Uterus (tissue), 4 donors: ENCODE results near the gene TP53I3. TPM values are rescaled to one million over a fixed set of nuclear protein-coding genes. Genes with fewer than 3 reads are reported as not detected.
A peak's percentile ranks its signal among the peaks of the same experiment; 100 is the strongest.

Experiments used
- DNase-seq, 2 donors: peaks; one replicate each; pipeline ENCODE4 v3.0.0-alpha.2; 2019 to 2020
- H3K27ac ChIP-seq, 2 donors: fragments of 200-600 bp; sonication (generic); 1 replicate in 1 of 2; 2 replicates in 1 of 2; pipeline ENCODE4 v1.5.1; 2016 to 2018
- H3K27me3 ChIP-seq, 2 donors: fragments of 200-600 bp; sonication (generic); one replicate each; pipeline ENCODE4 v1.5.1; 2018 to 2019; ENCODE audit warnings: control low read depth in 1 of 2
- H3K36me3 ChIP-seq, 2 donors: fragments of 200-600 bp; sonication (generic); one replicate each; pipeline ENCODE4 v1.5.1; 2019; ENCODE audit warnings: control low read depth in 1 of 2
- H3K4me1 ChIP-seq, 2 donors: fragments of 200-600 bp; sonication (generic); one replicate each; pipeline ENCODE4 v1.5.1; 2018 to 2019; ENCODE audit warnings: control low read depth in 1 of 2
- H3K4me3 ChIP-seq, 2 donors: fragments of 200-600 bp; sonication (generic); 1 replicate in 1 of 2; 2 replicates in 1 of 2; pipeline ENCODE4 v1.5.1; 2018 to 2019; ENCODE audit warnings: mild to moderate bottlenecking in 1 of 2
- H3K9me3 ChIP-seq, 2 donors: fragments of 200-600 bp; sonication (generic); one replicate each; pipeline ENCODE4 v1.5.1; 2019; ENCODE audit warnings: control low read depth in 1 of 2
- POLR2A ChIP-seq, 2 donors: fragments of 450-650 bp; IDR thresholded peaks; one replicate each; pipeline ENCODE4 v1.6.1; 2016; ENCODE audit warnings: antibody characterized with exemption in 2 of 2, mild to moderate bottlenecking in 1 of 2, moderate library complexity in 1 of 2
- intact Hi-C: fragments of 100-400 bp; cut with DNase I; formaldehyde crosslinking; loops from one replicate; pipeline ENCODE4 v1.15.1; 2023; ENCODE audit warnings: low total_unique reads
- total RNA-seq, 4 donors: library from RNA; depleted of rRNA in 3 of 4; stranded (reverse); fragments of >200 nt in 3 of 4; gene quantifications; one replicate each; pipeline versions ENCODE4 v1.1.0 to v1.2.4, GENCODE V29; 2014 to 2023
- TF ChIP-seq, protein P1 (sequence below), 4 experiments: fragments of 200-600 bp in 2 of 4; fragments of 450-650 bp in 2 of 4; sonication (generic) in 2 of 4; IDR thresholded peaks; one replicate each; pipeline ENCODE4 v1.5.1; 2016 to 2019; ENCODE audit warnings: antibody characterized with exemption in 4 of 4, mild to moderate bottlenecking in 2 of 4, moderate library complexity in 1 of 4
- donor health status: DM: yes; HTN: yes; CAD: no.

Gene TP53I3
- total RNA-seq, 4 donors from 2014 or later = 0.77 to 55.4 (median 10.1) TPM

DNA sequence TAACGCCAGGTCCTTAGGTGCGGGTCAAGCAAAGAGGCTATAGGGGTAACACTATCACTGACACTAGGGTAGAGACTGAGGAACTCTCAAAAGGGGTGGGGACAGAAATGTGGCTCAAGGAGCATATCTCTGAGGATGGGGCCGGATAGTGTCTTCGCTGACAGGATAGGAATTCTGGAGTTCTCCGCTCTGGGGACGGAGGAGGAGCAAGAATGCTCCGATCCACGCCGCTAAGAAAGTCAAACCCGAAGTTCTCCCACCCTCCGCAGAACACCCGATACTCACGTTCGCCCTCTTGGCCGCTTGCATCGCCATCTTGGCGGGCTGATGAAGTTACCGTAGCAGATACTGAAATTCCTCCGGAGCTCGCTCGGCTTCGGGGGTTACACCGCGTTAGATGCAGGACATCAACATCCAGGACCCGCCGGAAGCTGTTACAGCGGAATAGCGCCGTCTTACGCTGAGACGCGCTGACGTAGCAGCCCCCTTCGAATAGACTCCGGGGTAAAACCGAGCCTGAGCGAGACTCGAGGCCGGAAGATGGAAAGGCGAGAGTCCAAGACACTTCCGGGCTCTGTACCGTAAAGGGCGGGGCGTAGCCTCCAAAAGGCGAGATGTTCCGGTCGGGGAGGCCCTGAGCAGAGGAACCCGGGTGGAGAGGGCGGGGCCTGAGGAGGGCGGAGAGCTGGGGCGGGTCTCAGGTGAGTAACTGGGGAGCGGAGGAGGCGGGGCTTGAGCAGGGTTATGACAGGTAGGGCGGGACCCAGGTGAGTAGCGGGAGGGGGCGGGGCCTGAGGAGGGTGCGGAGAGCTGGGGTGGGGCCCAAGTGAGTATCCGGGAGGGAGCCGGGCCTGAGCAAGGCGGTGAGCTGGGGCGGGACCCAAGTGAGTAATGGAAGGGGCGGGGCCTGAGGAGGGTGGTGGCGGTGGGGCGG is 8.5 kb downstream of the TP53I3 start, which contains the start of gene SF3B6:
Gene SF3B6 (minus strand): TSS at position 412 of the 934 bp plus-strand sequence. CDS start 97 bp downstream, at position 315.
- H3K4me3 ChIP-seq = peak within 1 kb of the TSS; percentile 64 to 79
- H3K27ac ChIP-seq = peak within 1 kb of the TSS; percentile 87 to 95
- no peaks in the 10 kb centered on the region for H3K36me3 ChIP-seq
- intact Hi-C loops = loop anchor here (10.0 kb wide), 1 partner anchor 151 kb away; the partner anchor contains the start of gene ATAD2B
- TF ChIP-seq POLR2A (IDR thresholded peaks at IDR 0.05) = peak; percentile 51 to 70
- TF ChIP-seq, protein P1, sequence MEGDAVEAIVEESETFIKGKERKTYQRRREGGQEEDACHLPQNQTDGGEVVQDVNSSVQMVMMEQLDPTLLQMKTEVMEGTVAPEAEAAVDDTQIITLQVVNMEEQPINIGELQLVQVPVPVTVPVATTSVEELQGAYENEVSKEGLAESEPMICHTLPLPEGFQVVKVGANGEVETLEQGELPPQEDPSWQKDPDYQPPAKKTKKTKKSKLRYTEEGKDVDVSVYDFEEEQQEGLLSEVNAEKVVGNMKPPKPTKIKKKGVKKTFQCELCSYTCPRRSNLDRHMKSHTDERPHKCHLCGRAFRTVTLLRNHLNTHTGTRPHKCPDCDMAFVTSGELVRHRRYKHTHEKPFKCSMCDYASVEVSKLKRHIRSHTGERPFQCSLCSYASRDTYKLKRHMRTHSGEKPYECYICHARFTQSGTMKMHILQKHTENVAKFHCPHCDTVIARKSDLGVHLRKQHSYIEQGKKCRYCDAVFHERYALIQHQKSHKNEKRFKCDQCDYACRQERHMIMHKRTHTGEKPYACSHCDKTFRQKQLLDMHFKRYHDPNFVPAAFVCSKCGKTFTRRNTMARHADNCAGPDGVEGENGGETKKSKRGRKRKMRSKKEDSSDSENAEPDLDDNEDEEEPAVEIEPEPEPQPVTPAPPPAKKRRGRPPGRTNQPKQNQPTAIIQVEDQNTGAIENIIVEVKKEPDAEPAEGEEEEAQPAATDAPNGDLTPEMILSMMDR (IDR thresholded peaks at IDR 0.05) = peak in 2 of 4 experiments; percentile 21 to 28
- H3K9me3 ChIP-seq = no peaks in the 10 kb centered on the region
- H3K4me1 ChIP-seq = no peaks in the 10 kb centered on the region
- H3K27me3 ChIP-seq = no peaks in the 10 kb centered on the region
- peak; percentile 97 to 98 for DNase-seq

DNA sequence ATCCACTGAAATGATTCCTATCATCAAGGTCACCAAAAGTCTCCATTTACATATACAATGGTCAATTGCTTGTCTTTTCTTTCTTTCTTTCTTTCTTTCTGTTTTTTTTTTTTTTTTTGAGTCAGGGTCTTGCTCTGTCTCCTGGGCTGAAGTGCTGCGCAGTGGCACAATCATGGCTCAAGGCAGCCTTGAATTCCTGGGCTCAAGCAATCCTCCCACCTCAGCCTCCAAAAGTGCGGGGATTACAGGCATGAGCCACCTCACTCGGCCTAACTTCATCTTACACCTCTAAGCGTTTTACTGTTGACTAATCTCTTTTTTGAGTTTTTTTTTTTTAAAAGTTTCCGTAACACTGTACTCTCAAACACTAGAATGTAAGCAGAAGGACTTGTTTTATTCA is 9.4 kb downstream of the TP53I3 start:
- no peak for DNase-seq
- Histone ChIP-seq H3K27ac (peak overlapping the region; percentile 87 to 95), H3K27me3 (no peaks in the 10 kb centered on the region), H3K9me3 (no peaks in the 10 kb centered on the region), H3K4me3 (peak overlapping the region; percentile 64 to 79), H3K4me1 (no peaks in the 10 kb centered on the region), H3K36me3 (no peaks in the 10 kb centered on the region)
- no peak for TF ChIP-seq POLR2A (IDR thresholded peaks at IDR 0.05)
- TF ChIP-seq, protein P1 (IDR thresholded peaks at IDR 0.05) = no peak
- intact Hi-C loops = loop anchor here (10.0 kb wide), 1 partner anchor 150 kb away; the partner anchor contains the start of gene ATAD2B

DNA sequence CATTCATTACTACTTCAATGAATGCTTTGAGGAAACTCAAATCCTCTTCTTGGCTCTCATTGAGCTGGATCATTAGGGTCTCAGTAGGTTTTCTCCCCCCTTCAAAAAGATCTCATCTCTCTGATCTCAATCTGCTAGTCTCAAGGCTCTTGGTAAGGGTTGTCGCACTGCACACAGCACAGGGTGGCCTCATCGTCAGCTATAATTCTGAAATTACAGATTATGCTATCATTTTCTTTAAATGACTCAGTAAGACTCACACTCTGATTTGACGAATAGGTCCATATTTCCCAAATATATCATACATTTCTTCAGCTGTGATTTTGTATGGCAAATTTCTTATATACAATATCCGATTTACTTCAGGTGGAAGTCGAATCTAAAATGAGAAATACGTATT is 10.8 kb downstream of the TP53I3 start:
- TF ChIP-seq, protein P1 (IDR thresholded peaks at IDR 0.05) = no peak
- TF ChIP-seq POLR2A (IDR thresholded peaks at IDR 0.05) = no peak
- intact Hi-C loops = loop anchor here (10.0 kb wide), 1 partner anchor 149 kb away; the partner anchor contains the start of gene ATAD2B
- H3K27ac ChIP-seq = no peak overlapping the region
- no peaks in the 10 kb centered on the region for H3K36me3 ChIP-seq
- H3K27me3 ChIP-seq = no peaks in the 10 kb centered on the region
- H3K9me3 ChIP-seq = no peaks in the 10 kb centered on the region
- no peak for DNase-seq
- H3K4me3 ChIP-seq = no peak overlapping the region
- no peaks in the 10 kb centered on the region for H3K4me1 ChIP-seq

DNA sequence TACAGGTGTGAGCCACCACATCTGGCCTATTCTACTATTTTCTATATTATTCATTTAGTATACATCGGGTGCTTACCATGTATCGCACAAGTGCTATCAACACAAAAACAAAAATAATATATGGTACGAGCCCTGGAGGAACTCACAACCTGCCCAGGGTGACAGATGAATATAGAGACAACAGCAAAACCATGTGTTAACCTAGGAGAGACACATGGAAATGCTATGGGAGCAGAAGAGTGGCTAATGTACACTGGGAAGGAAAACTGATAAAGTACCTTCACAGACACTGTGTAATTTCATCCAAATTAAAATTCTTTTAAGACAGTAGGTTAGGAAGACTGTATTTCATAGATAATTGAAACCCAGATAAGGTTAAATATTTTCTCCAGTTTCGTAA is 12.4 kb downstream of the TP53I3 start:
- TF ChIP-seq, protein P1 (IDR thresholded peaks at IDR 0.05) = no peak
- no peak for TF ChIP-seq POLR2A (IDR thresholded peaks at IDR 0.05)
- Histone ChIP-seq H3K9me3 (no peaks in the 10 kb centered on the region), H3K4me3 (no peak overlapping the region), H3K27me3 (no peaks in the 10 kb centered on the region), H3K27ac (no peak overlapping the region), H3K36me3 (no peaks in the 10 kb centered on the region), H3K4me1 (no peaks in the 10 kb centered on the region)
- DNase-seq = no peak
- intact Hi-C loops = loop anchor here (10.0 kb wide), 1 partner anchor 147 kb away; the partner anchor contains the start of gene ATAD2B

DNA sequence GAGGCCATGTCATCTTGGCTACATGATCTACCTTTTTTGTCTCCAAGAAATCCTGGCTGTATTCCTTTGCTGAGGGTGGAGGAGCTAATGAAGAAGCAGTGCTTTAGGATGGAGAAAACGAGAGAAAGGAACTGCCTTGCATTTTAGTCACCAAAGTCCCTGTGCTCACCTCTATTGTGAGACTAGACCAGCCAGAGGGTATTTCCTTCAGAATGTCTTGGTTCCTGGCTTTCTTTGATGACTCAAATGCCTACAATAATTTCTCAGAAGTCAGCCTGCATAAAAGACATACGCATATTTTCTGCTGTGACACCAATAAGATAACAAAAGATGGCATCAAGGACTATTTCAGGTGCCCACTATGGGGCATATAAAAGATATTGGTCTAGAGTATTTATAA is 19.3 kb downstream of the TP53I3 start:
- TF ChIP-seq, protein P1 (IDR thresholded peaks at IDR 0.05) = no peak
- TF ChIP-seq POLR2A (IDR thresholded peaks at IDR 0.05) = no peak
- no peak for DNase-seq
- Histone ChIP-seq H3K27me3 (no peaks in the 10 kb centered on the region), H3K4me3 (no peak overlapping the region), H3K4me1 (no peaks in the 10 kb centered on the region), H3K27ac (no peak overlapping the region), H3K9me3 (no peaks in the 10 kb centered on the region), H3K36me3 (no peaks in the 10 kb centered on the region)
- intact Hi-C loops = no loop called here
